ENCODE measurements around the gene DTX1. TPM values are rescaled to one million over a fixed set of nuclear protein-coding genes. Genes with fewer than 3 reads are reported as not detected.

Gene DTX1
- total RNA-seq, 2 experiments from 2014 or later: 0.55 to 0.57 TPM

DNA sequence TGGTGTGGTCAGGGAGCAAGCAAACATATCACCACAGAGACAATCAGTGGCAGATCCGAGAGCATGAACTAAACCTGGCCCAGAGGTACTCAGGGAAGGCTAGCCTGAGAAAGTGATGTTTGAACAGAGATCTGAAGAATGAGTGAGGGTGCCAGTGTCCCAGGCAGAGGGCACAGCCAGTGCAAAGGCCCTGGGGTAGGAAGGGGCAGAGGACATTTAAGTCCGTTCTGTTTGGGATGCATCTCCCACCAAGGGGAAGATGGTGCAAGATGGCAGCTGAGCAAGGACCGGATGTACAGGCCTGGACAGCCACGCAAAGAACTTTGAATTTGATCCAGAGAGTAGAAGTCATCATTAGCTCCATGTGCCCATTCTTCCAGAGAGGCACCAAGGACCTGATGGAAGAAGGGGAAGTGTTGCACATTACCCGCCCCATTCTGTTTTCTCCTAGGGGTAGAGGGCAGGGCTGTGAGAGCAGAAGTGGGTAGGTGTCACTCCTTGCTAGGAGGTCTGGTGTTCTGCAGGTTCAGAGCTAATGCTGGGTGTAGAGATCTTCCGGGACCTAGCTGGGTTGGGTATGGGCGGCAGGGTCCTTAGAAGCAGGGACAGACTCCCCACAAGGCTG is 3.9 kb downstream of the DTX1 start:
- Mint-ChIP-seq H3K27me3 (peaks cover 10% of the 10 kb centered on the region), H3K4me1 (no peaks in the 10 kb centered on the region), H3K9me3 (no peaks in the 10 kb centered on the region), H3K4me3 (no peak overlapping the region), H3K27ac (no peak overlapping the region), H3K36me3 (no peaks in the 10 kb centered on the region)
- DNase-seq (no peak), ATAC-seq (ENCODE audit: low read depth) (no peak)
- POLR2A ChIA-PET: no interaction called here

GRCh38 chr12:113061061-113061694 is 4.6 kb downstream of the DTX1 start:
- Mint-ChIP-seq H3K4me3 (no peak overlapping the region), H3K27ac (no peak overlapping the region), H3K9me3 (no peaks in the 10 kb centered on the region), H3K4me1 (no peaks in the 10 kb centered on the region), H3K27me3 (peaks cover 8% of the 10 kb centered on the region), H3K36me3 (no peaks in the 10 kb centered on the region)
- ATAC-seq (ENCODE audit: low read depth) (no peak), DNase-seq (no peak)
- POLR2A ChIA-PET: interaction anchor here (0.7 kb wide), 1 partner anchor 34 kb away, joined by 5 read pairs; no protein-coding TSS in a partner anchor

DNA sequence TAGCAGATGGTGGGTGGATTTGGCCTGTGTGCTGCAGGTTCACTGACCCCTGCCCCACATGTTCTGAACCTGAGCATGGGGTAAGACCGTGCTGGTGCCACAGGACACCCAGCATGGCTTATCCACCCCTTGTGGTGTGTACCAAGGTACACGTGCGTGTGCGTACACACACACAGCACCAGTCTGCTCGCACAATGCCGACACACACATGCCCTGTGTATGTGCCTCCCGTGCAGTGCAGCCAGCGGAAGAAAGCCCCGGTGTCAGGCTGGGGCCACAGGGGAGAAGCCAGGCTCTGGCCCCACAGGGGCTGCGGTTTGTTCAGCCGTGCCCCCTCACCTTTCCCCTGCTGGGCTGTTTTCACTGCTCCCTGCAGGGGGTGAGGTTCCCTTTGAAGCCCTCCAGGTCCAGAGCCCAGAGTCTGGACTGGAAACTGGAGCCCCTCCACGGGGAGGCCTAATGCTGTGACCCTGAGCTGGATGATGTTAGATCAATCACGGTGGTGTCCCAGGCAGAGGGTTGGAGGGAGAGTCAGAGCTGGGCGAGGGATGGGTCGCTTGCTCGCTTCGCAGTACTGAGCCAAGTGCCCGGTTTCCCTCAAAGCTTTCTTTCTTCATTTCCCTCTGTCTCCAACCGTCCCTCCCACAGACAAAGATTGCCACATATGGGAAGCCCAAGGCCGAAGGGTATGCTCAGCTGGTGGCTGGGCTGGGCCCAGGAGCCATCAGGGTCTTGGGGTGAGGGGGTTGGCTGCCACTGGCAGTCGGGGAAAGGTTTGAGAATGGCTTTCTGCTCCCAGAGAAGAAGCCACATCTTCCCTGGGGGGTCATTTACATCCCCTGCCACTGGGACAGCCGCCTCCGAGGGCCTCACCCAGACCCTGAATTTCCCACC is 6.2 kb downstream of the DTX1 start:
- no peak overlapping the region for H3K4me3 Mint-ChIP-seq
- H3K27ac Mint-ChIP-seq: no peak overlapping the region
- peaks cover 5% of the 10 kb centered on the region for H3K27me3 Mint-ChIP-seq
- POLR2A ChIA-PET: interaction anchor here (0.6 kb wide), 1 partner anchor 156 kb away, joined by 3 read pairs; the partner anchor contains the start of gene OAS1
- H3K9me3 Mint-ChIP-seq: no peaks in the 10 kb centered on the region
- peaks cover 2% of the 10 kb centered on the region for H3K4me1 Mint-ChIP-seq
- DNase-seq (no peak), ATAC-seq (ENCODE audit: low read depth) (no peak)
- no peaks in the 10 kb centered on the region for H3K36me3 Mint-ChIP-seq

DNA sequence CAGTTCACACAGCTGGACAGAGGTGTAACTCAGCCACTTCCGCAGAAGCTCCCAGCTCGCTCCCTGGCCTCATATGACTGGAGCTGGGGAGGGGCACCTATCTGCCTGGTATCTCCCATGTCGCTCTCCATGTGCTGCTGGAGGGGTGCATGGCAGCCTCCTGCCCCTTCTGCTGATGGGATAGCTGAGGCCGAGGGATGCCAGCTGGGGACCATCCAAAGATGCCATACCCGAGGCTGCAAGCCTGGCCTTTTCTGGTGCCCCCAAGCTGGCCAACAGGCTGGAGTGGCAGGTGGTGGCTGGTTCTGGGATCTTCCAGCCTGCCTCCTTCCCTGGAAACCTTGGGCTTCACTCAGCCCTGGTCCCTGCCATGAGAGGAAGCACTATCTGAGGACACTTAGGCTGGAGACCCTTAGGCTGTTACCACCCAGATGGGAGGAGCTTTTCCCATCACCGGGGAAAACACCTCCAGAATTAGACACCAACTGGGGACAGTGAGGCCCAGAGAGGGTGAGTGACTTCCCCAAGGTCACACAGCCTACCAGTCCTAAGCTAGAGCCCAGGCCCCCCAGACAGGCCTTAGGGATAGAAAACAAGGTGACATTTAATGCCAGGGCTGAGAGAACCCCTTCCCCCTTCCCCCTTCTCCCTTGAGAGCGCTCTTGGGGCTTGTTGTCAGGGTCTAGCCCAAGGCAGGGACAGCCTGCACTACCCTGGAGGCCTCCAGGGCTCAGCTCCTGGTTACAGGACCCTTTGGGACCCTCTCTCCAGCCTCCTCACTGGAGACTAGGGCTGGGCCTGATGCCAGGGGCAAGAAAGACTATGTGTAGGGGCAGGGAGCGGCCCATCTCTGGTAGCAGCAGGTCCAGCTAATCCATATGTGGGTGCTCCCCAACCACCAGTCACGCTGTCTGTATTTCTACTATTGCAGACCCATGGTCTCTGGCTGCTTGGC is 7.1 kb downstream of the DTX1 start:
- Mint-ChIP-seq H3K4me1 (peaks cover 2% of the 10 kb centered on the region), H3K9me3 (no peaks in the 10 kb centered on the region), H3K4me3 (no peak overlapping the region), H3K27me3 (peaks cover 5% of the 10 kb centered on the region), H3K27ac (no peak overlapping the region), H3K36me3 (no peaks in the 10 kb centered on the region)
- DNase-seq: no peak
- no peak for ATAC-seq (ENCODE audit: low read depth)
- POLR2A ChIA-PET: no interaction called here

- no peak overlapping the region for H3K4me3 Mint-ChIP-seq
- DNase-seq (no peak), ATAC-seq (ENCODE audit: low read depth) (no peak)
- H3K36me3 Mint-ChIP-seq: no peaks in the 10 kb centered on the region
- peaks cover 2% of the 10 kb centered on the region for H3K4me1 Mint-ChIP-seq
- no peak overlapping the region for H3K27ac Mint-ChIP-seq
- no peaks in the 10 kb centered on the region for H3K9me3 Mint-ChIP-seq
- POLR2A ChIA-PET: no interaction called here
- peaks cover 5% of the 10 kb centered on the region for H3K27me3 Mint-ChIP-seq
Observed at GRCh38 chr12:113064395-113065125, 8.0 kb downstream of the DTX1 start.

- H3K9me3 Mint-ChIP-seq: no peaks in the 10 kb centered on the region
- H3K36me3 Mint-ChIP-seq: no peaks in the 10 kb centered on the region
- H3K4me1 Mint-ChIP-seq: peaks cover 7% of the 10 kb centered on the region
- no peak overlapping the region for H3K27ac Mint-ChIP-seq
- ATAC-seq (ENCODE audit: low read depth): no peak
- peaks cover 5% of the 10 kb centered on the region for H3K27me3 Mint-ChIP-seq
- DNase-seq: no peak
- no peak overlapping the region for H3K4me3 Mint-ChIP-seq
- POLR2A ChIA-PET: no interaction called here
Observed at GRCh38 chr12:113065126-113066007, 8.8 kb downstream of the DTX1 start.

GRCh38 chr12:113066813-113067400 is 10.4 kb downstream of the DTX1 start:
- no peak overlapping the region for H3K4me3 Mint-ChIP-seq
- H3K27me3 Mint-ChIP-seq: peaks cover 5% of the 10 kb centered on the region
- no peaks in the 10 kb centered on the region for H3K9me3 Mint-ChIP-seq
- DNase-seq (no peak), ATAC-seq (ENCODE audit: low read depth) (no peak)
- no peak overlapping the region for H3K27ac Mint-ChIP-seq
- no peaks in the 10 kb centered on the region for H3K36me3 Mint-ChIP-seq
- peaks cover 14% of the 10 kb centered on the region for H3K4me1 Mint-ChIP-seq
- POLR2A ChIA-PET: no interaction called here

DNA sequence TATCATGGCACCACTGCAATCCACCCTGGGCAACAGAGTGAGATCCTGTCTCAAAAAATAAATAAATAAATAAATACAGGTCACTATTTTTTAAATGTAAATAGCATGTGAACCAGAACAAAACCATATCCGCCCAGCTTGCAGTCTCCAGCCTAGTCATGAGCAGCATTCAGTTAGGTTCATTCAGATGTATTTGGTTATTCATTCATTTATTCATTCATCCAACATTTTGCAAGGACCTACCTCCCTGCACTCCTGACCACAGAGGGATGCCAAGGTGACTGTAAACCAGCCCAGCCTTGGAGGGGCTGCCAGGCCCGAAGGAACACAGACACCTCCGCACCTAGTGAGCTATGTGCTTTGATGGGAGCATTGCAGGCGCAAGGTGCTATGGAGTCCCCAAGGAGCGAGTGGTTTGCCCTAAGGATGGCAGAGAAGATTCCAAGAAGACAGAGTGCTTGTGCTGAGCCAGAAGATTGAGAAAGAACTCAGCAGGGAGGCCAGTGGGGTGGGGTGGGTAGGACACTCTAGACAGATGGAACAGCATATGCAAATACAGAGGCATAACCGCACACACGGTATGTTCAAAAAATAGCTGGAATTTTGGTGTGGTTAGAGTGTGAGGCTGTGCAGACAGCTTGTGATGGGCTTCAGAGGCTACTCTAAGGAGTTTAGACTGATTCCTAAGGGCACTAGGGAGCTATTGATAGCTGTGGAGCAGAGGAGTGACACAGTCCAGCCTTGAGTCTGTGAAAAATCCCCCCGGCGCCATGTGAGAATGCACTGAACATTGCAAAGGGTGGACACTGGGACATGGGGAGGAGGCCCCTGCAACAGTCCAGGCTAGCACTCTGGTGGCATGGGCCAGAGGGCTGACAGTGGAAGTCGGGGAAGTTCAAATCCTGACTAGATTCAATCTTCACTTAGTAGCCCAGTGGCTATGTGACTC is 11.7 kb downstream of the DTX1 start:
- POLR2A ChIA-PET: no interaction called here
- H3K27me3 Mint-ChIP-seq: peaks cover 5% of the 10 kb centered on the region
- peaks cover 14% of the 10 kb centered on the region for H3K4me1 Mint-ChIP-seq
- DNase-seq (no peak), ATAC-seq (ENCODE audit: low read depth) (no peak)
- H3K36me3 Mint-ChIP-seq: no peaks in the 10 kb centered on the region
- no peaks in the 10 kb centered on the region for H3K9me3 Mint-ChIP-seq
- H3K4me3 Mint-ChIP-seq: no peak overlapping the region
- H3K27ac Mint-ChIP-seq: no peak overlapping the region

- Mint-ChIP-seq H3K36me3 (no peaks in the 10 kb centered on the region), H3K27me3 (peaks cover 5% of the 10 kb centered on the region), H3K4me3 (no peak overlapping the region), H3K27ac (no peak overlapping the region), H3K4me1 (peaks cover 14% of the 10 kb centered on the region), H3K9me3 (no peaks in the 10 kb centered on the region)
- POLR2A ChIA-PET: no interaction called here
- DNase-seq: no peak
- no peak for ATAC-seq (ENCODE audit: low read depth)
Observed at GRCh38 chr12:113069149-113069548, 12.6 kb downstream of the DTX1 start.

DNA sequence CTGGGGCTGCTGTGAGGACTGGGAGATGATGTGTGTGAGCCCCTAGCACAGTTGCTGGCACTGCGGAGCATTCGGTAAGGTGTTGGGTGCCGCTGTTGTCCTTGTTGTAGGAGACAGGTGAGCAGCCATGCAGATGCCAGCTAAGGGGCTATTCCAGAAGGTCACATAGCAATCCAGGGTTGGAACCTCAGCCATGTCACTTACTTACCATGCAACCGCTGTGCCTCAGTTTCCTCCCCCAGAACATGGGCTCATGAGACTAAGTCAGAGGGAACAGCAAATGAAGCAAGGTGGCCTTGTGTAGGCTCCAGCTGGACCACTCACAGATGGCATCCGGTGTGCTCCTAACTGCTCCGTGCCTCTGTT is 13.2 kb downstream of the DTX1 start:
- Mint-ChIP-seq H3K27me3 (peaks cover 5% of the 10 kb centered on the region), H3K27ac (no peak overlapping the region), H3K9me3 (no peaks in the 10 kb centered on the region), H3K4me3 (no peak overlapping the region), H3K36me3 (no peaks in the 10 kb centered on the region), H3K4me1 (peaks cover 14% of the 10 kb centered on the region)
- POLR2A ChIA-PET: interaction anchor here (1.6 kb wide), 1 partner anchor 92 kb away, joined by 4 read pairs; the partner anchor contains the start of gene OAS2
- no peak for DNase-seq
- no peak for ATAC-seq (ENCODE audit: low read depth)

Measured in activated naive CD8-positive, alpha-beta T cell treated with anti-CD3 and anti-CD28 coated beads, Interleukin-2, amount 10 ng/mL, durations not matched to agents 7 days and 5 days (primary cell).